ENCODE results near the gene KIZ. TPM values are rescaled to one million over a fixed set of nuclear protein-coding genes. Genes with fewer than 3 reads are reported as not detected.

KIZ gene
- total RNA-seq, 1 donor from 2014 or later, result 6.8 TPM

- DNase-seq (ENCODE audit: low spot score), result no peak
Measured at GRCh38 chr20:21172626-21173025, 46.7 kb downstream of the KIZ start.

DNA sequence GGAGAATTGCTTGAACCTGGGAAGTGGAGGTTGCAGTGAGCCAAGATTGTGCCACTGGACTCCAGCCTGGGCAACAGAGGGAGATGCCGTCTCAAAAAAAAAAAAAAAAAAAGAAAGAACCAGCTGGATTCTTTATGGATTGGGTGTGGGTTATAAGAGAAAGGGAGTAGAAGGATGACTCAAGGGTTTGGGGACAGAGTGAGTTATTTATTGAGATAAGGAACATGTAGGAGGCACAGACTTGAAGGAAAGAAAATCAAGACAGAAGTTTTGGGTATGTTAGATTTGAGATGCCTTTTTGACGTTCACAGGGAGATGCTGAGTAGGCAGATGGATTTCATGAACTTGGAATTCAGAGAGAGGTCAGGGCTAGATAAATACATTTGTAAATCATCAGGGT is 47.6 kb downstream of the KIZ start:
- no peak for DNase-seq (ENCODE audit: low spot score)
- ATAC-seq, result no peak

More at GRCh38 chr20:21172626-21173025, 46.7 kb downstream of the KIZ start:
- no peak for ATAC-seq

- DNase-seq (ENCODE audit: low spot score), result no peak
- ATAC-seq, result peak; percentile 68
Measured at GRCh38 chr20:21174516-21175239, 48.8 kb downstream of the KIZ start.

GRCh38 chr20:21175433-21175832 is 49.6 kb downstream of the KIZ start:
- ATAC-seq, result no peak
- no peak for DNase-seq (ENCODE audit: low spot score)

DNA sequence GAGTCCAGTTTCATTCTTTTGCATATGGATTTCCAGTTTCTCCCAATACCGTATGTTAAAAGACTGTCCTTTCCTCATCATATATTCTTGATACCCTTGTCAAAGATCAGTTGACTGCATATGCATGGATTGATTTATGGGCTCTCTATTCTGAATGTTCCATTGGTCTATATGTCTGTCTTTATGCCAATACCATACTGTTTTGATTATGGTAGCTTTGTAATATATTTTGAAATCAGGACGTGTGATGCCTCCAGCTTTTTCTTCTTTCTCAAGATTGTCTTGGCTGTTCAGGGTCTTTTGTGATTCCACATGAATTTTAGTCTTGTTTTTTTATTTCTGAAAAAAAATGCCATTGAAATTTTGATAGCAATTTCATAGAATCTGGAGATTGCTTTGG is 51.9 kb downstream of the KIZ start:
- ATAC-seq, result no peak
- no peak for DNase-seq (ENCODE audit: low spot score)

DNA sequence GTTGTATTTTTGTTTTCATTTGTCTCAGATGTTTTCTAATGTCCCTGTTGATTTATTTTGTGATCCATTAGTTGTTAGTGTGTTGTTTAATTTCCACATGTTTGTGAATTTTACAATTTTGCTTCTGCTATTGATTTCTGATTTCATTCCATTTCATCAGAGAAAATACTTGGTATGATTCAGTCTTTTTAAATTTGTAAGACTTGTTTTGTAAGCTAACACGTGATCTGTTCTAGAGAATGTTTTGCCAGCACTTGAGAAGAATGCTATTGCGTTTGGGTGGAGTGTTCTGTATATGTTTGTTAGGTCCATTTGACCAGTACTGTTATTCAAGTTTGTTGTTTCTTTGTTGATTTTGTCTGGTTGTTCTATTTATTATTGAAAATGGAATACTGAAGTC is 53.9 kb downstream of the KIZ start:
- ATAC-seq, result no peak
- DNase-seq (ENCODE audit: low spot score), result no peak

DNA sequence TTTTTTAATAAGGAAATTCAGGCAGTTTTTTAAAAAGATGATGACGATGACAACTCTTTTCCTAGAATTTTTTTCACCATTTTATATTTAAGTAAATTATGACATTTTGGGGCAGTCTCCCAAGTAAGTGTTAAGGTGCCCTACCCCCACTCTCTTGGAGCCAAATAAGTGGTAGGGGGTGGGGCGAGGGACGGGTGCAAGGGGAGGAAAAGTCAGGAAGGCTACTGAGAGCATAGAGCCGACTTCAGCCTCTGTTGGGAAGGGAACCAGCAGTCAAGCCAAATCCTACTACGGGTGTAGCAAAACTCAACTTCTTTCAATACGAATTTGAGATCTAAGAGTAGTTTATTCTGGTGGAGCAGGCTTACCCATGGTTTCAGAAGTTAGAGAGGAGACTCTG is 54.4 kb downstream of the KIZ start:
- no peak for DNase-seq (ENCODE audit: low spot score)
- ATAC-seq, result no peak

- ATAC-seq, result no peak
- DNase-seq (ENCODE audit: low spot score), result no peak
Measured at GRCh38 chr20:21181028-21181427, 55.1 kb downstream of the KIZ start.

GRCh38 chr20:21182832-21183563 is 57.1 kb downstream of the KIZ start:
- no peak for DNase-seq (ENCODE audit: low spot score)
- no peak for ATAC-seq

DNA sequence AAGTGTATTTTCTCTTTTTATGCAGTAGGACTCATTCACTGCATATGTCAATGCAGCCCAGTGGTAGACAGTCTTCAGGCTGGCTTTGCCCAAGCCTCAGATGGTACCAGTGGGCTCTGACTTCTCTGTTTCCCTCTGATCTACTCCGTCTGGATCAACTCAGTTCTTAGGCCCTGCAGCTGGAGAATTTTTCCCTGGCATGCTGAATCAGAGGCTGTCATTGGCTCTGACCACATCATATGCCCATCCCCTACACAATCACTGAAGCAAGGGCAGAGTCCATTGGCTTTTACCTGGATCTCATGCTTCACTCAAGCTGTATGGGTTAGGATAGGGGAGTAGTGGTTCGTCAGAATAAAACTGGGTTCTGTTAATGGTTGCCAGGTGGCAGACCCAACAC is 57.8 kb downstream of the KIZ start:
- DNase-seq (ENCODE audit: low spot score) (no peak), ATAC-seq (no peak)

- ATAC-seq (no peak), DNase-seq (ENCODE audit: low spot score) (no peak)
Measured at GRCh38 chr20:21184819-21185218, 58.9 kb downstream of the KIZ start.

- no peak for ATAC-seq
- no peak for DNase-seq (ENCODE audit: low spot score)
Measured at GRCh38 chr20:21185849-21186248, 60.0 kb downstream of the KIZ start.

GRCh38 chr20:21189761-21190523 is 64.1 kb downstream of the KIZ start:
- ATAC-seq (no peak), DNase-seq (ENCODE audit: low spot score) (no peak)

- DNase-seq (ENCODE audit: low spot score) (no peak), ATAC-seq (no peak)
Measured at GRCh38 chr20:21190869-21191268, 65.0 kb downstream of the KIZ start.

GRCh38 chr20:21191839-21192238 is 66.0 kb downstream of the KIZ start:
- DNase-seq (ENCODE audit: low spot score), result no peak
- ATAC-seq, result no peak

- peak; percentile 60 for ATAC-seq
- no peak for DNase-seq (ENCODE audit: low spot score)
Measured at GRCh38 chr20:21202259-21202658, 76.4 kb downstream of the KIZ start.

- DNase-seq (ENCODE audit: low spot score) (no peak), ATAC-seq (peak; percentile 68)
Measured at GRCh38 chr20:21203088-21203656, 77.3 kb downstream of the KIZ start.

DNA sequence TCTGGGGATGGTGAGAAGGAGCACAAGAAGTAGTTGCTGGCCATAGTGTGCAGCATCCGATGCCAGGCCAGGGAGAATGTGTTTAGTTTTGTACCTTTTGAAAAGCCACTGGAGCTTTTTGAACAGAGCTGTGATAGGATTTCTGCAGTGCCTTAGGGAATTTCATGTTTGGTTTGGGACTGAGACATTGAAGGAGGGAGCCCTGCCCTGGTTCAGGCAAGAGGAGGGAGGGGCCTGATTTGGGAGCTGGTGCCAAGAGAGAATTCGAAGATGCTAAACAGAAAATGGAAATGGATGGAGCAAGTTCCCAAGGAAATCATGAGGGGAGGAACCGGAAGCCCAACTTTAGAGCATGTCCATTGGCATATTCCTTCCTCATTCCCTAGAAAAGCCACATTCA is 80.7 kb downstream of the KIZ start:
- DNase-seq (ENCODE audit: low spot score) (no peak), ATAC-seq (no peak)

GRCh38 chr20:21208999-21209398 is 83.1 kb downstream of the KIZ start:
- no peak for DNase-seq (ENCODE audit: low spot score)
- no peak for ATAC-seq

- ATAC-seq (no peak), DNase-seq (ENCODE audit: low spot score) (no peak)
Measured at GRCh38 chr20:21209668-21210067, 83.8 kb downstream of the KIZ start.

GRCh38 chr20:21213691-21214090 is 87.8 kb downstream of the KIZ start:
- ATAC-seq, result no peak
- no peak for DNase-seq (ENCODE audit: low spot score)

Measured in left lobe of liver (tissue), 2 donors.